ENCODE data around the gene ADD1.
A peak's percentile ranks its signal among the peaks of the same experiment; 100 is the strongest.
"Not testable (repeated sequence)": the region's sequence is repeated elsewhere in the genome, so short reads cannot be mapped to it uniquely, and the experiment has no call there.

Gene ADD1

DNA sequence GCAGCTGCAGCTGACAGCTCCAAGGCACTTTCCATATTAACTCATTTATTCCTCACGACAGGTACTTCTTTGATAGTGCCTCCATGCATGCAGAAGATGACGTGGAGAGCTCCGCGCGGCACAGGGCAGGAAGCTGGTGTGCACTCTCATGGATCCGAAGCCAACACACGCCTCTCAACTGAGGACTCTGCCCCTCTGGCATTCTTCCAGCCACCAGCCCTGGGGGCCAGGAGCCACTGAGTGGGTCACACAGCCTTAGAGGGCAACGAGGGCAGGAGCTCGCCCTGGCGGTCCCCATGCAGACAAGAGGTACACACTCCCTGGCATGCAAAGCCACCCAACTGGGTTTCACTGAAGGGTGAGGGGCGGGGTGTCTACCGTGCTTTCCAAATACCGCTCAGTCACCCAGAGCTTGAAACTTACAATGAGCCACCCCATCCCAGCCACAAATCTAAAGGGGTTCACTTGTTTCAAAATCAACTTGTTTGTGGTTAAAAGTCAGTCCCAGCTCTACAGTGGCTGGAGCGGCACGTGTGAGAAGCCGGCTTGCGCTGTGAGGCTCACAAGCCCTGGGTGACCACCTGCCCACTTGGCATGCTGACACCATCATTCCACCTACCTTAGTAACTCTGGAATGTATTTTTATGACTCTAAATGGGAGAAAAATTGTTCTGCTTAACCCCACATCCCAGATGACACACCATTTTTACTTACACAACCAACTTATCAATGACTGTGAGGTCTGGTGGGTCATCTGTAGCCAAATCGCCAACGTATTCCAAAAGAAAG lies 103.4 kb downstream of the ADD1 start:
- ATAC-seq (no peak), DNase-seq (no peak)
- Mint-ChIP-seq H3K4me1 (peaks cover 23% of the 10 kb centered on the region), H3K27ac (no peak overlapping the region), H3K9me3 (no peaks in the 10 kb centered on the region), H3K4me3 (no peak overlapping the region), H3K27me3 (no peaks in the 10 kb centered on the region)

DNA sequence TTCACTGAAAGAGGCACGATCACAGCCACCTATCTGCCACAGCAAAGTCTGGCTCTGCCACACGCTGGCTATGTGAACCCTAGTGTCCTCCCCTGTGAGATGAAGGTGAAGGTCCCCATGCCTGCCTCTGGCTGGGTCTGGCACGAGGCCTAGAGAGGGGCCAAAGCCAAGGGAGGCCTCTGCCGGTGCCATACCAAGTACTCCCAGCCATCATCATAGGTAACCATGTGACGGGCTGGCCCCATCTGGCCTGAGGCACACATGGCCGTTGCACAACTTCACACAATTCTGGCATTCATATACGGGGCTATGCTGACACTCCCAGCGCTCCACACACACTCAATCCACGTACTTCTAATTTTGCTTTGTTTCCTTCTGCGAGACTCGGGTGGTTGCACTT lies 104.3 kb downstream of the ADD1 start:
- no peak for DNase-seq
- no peak overlapping the region for H3K27ac Mint-ChIP-seq
- H3K4me3 Mint-ChIP-seq, result no peak overlapping the region
- no peaks in the 10 kb centered on the region for H3K27me3 Mint-ChIP-seq
- ATAC-seq, result no peak
- H3K4me1 Mint-ChIP-seq, result peaks cover 16% of the 10 kb centered on the region
- no peaks in the 10 kb centered on the region for H3K9me3 Mint-ChIP-seq

DNA sequence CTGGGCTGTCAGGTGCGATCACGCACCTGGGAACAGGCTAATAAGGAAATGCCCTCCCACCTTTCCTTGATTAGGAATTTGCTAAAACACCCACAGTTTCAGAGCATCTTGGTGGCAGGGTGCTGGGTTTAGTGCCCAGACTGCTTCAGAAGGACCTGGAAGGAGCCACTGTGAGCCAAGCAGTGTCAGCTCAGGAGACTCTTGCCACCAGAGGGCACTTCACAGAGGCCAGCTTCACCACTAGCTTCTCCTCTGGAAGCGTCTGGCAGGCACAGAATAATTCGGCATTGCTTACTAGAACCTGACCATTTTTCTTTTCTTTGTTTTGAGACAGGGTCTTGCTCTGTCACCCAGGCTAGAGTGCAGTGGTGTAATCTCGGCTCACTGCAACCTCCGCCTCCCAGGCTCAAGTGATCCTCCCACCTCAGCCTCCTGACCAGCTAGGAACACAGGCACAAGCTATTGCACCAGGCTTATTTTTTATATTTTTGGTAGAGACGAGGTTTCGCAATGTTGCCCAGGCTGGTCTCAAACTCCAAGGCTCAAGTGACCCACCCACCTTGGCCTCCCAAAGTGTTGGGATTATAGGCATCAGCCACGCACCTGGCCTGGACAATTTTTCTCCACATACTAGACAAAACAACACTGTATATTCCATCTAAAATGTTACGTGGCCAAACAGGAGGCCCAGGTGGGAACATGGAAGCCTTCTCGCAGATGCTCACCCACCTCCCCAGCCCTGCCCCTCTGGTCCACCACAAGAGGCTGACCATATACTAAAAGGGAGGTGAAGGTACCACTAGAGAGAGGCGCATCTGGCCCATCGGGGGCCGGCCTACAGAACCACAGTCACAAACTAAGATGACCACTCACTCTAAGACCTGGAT lies 105.5 kb downstream of the ADD1 start:
- peak overlapping the region in 1 of 2 donors; percentile 66 for H3K27ac Mint-ChIP-seq
- peaks cover 13% of the 10 kb centered on the region for H3K4me1 Mint-ChIP-seq
- ATAC-seq (peak; percentile 69), DNase-seq (no peak)
- no peak overlapping the region for H3K4me3 Mint-ChIP-seq
- no peaks in the 10 kb centered on the region for H3K9me3 Mint-ChIP-seq
- H3K27me3 Mint-ChIP-seq, result no peaks in the 10 kb centered on the region

DNA sequence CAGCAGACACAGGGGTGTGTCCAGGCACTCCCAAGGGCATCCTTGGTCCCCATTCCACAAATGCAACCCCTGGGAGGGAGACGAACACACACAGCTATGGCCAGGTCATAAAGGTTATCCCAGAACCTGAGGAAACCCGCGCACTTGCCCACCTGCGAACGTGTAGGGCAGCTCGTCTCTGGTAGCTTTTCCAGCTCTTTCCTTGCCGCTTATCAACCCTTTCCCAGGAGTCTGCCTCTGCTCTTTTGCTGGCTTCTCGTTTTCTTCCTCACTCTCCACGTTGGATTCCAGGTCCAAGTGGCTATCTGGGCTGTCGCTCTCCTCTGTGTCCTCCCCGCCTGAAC lies 106.1 kb downstream of the ADD1 start:
- DNase-seq (no peak), ATAC-seq (no peak)
- H3K27ac Mint-ChIP-seq, result peak overlapping the region; percentile 44 to 66

DNA sequence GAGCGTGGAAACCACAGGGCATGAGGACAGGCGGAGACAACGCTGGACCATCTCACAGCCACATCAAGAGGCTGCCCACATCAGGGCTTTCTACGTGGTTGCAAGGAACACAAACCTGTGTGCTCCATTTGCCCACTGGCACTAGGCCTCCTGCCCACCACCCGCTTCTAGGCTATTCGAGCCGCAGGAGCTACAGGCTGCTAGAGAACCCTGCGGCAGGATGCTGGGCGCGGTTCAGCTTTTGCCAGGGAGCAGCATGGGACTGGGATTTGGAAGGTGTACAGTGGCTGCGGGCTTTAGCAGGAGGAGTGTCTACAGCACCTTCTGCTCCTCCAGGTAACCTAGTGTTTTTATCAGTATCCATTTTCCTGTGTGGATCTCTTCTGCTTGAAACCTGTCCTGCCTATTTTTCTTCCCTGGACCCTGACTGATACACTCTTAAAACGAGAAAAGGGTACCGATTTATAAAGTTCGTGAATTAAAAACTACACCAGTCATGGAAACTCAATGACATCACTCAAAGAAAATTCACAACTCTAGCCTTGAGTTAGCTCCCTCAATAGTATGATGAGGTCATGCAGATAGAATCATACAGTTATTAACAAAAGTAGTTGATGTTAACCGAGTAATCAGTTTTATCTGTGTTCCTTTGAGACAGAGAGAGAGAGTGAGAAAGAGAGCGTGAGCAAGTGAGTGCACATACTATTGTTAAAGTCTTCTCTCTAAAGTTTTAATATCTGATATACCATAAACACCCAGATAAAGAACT lies 106.8 kb downstream of the ADD1 start:
- ATAC-seq (no peak), DNase-seq (no peak)
- Mint-ChIP-seq H3K27ac (peak overlapping the region in 1 of 2 donors; percentile 44), H3K27me3 (no peaks in the 10 kb centered on the region), H3K9me3 (no peaks in the 10 kb centered on the region), H3K4me3 (peak overlapping the region in 1 of 2 donors; percentile 41), H3K4me1 (peaks cover 21% of the 10 kb centered on the region)

More for the DNA sequence above, 106.1 kb downstream of the ADD1 start:
- Mint-ChIP-seq H3K4me1 (peaks cover 15% of the 10 kb centered on the region), H3K4me3 (no peak overlapping the region), H3K9me3 (no peaks in the 10 kb centered on the region), H3K27me3 (no peaks in the 10 kb centered on the region)

DNA sequence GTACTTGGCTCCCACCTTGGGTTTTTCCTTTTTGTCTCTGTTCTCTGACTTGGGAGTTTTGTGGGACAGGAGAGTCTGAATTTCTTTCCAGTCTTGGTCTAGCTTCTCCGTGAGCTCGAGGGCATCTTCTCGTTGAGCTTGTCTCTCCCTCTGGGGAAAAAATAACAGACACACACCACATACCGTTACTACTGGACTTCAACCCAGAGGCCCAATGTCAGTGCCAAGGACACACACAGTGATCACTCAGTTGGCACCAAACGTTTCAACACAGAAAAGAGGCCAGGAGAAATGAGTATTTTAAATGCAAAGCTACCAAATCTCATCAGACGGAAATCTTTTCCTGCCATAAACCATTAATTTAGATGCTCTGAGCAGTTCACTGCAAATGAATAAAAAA lies 109.9 kb downstream of the ADD1 start:
- no peak for DNase-seq
- no peaks in the 10 kb centered on the region for H3K27me3 Mint-ChIP-seq
- H3K27ac Mint-ChIP-seq, result peak overlapping the region; percentile 15 to 65
- ATAC-seq, result no peak
- H3K4me3 Mint-ChIP-seq, result peak overlapping the region in 1 of 2 donors; percentile 10
- no peaks in the 10 kb centered on the region for H3K9me3 Mint-ChIP-seq
- peaks cover 47% of the 10 kb centered on the region for H3K4me1 Mint-ChIP-seq

DNA sequence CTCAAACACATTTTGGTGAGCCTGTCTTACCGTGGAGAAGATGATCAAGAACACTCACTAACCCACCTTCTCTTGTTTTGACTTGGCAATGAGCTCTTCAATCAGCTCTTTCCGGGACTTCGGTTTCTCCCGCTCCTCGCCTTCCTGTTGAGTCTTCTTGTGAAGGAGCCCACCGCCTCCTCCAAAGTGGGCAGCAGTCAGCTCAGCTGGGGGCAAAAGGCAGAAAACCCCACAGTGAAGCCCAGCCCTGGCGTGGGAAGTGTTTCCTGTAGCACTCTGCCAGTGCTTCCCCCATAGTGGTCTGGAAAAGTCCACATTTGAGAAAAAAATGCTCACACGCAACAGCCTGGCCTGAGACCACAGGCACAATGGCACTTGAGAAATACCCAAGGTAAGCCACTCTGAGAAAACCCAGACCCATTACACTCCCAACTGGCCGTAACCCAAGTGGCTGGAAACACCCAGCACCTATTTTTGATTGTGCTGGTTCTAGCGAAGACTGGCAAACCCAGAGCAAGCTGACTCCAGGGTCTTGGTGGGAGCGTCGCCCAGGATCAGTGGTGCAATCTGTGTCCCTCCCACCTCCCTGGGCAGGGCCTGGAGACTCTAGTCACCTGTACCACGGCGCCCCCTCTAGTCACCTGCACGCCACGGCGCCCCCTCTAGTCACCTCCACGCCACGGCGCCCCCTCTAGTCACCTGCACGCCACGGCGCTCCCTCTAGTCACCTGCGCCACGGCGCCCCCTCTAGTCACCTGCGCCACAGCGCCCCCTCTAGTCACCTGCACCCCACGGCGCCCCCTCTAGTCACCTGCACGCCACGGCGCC lies 110.9 kb downstream of the ADD1 start:
- H3K4me3 Mint-ChIP-seq, result peak overlapping the region; percentile 3 to 57
- peak overlapping the region; percentile 94 to 97 for H3K27ac Mint-ChIP-seq
- H3K4me1 Mint-ChIP-seq, result peaks cover 58% of the 10 kb centered on the region
- H3K9me3 Mint-ChIP-seq, result no peaks in the 10 kb centered on the region
- H3K27me3 Mint-ChIP-seq, result no peaks in the 10 kb centered on the region
- peak; percentile 93 for ATAC-seq
- DNase-seq, result peak; percentile 61 to 91

DNA sequence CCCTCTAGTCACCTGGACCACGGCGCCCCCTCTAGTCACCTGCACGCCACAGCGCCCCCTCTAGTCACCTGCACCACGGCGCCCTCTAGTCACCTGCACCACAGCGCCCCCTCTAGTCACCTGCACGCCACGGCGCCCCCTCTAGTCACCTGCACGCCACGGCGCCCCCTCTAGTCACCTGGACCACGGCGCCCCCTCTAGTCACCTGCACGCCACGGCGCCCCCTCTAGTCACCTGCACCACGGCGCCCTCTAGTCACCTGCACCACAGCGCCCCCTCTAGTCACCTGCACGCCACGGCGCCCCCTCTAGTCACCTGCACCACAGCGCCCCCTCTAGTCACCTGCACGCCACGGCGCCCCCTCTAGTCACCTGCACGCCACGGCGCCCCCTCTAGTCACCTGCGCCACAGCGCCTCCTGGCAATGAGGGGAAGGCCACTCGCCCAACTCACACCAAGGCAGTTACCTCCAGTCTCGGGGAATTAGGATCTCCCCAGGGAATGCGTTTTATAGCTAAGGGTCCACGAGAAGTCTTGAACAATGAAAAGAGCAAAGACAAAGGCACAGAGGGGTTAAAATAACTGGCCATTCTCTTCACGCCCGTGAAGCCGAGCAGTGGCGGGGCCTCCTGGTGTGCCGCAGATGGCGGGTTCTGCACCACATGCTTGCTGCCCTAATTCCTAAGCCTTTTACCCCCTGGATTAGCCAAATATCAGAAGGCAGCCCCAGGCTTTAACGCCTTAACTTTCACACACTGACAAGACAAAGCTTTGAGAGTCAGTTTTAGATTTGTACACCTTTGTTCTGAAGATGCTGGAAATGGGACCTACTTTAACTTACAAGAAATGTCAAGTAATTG lies 111.8 kb downstream of the ADD1 start:
- not testable (repeated sequence) for H3K9me3 Mint-ChIP-seq, H3K27me3 Mint-ChIP-seq, ATAC-seq, DNase-seq
- H3K4me3 Mint-ChIP-seq, result peak overlapping the region; percentile 31 to 65
- peaks cover 66% of the 10 kb centered on the region for H3K4me1 Mint-ChIP-seq
- H3K27ac Mint-ChIP-seq, result peak overlapping the region in 1 of 2 donors; percentile 72

DNA sequence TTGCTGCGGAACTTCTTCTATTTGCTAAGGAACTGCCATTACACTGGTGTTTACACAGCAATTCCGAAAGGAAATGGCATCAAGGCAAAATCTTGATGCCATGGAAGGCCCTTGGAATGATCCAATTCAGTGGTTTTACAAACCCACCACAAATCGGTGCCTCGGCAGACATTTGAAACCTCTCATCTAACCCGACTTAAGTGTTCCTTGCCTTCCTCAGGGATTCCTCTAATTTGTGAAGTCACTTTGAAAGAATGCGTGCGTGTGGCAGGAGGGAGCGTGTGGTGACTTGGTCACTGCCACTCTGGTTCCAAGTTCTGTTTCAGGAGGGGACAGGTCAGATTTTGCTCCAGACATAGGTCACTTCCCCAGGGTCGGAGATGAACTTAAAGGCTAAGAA lies 114.8 kb downstream of the ADD1 start:
- DNase-seq (no peak), ATAC-seq (no peak)
- H3K9me3 Mint-ChIP-seq, result no peaks in the 10 kb centered on the region
- H3K27ac Mint-ChIP-seq, result peak overlapping the region; percentile 42 to 75
- H3K4me3 Mint-ChIP-seq, result no peak overlapping the region
- H3K27me3 Mint-ChIP-seq, result no peaks in the 10 kb centered on the region
- H3K4me1 Mint-ChIP-seq, result peaks cover 74% of the 10 kb centered on the region

DNA sequence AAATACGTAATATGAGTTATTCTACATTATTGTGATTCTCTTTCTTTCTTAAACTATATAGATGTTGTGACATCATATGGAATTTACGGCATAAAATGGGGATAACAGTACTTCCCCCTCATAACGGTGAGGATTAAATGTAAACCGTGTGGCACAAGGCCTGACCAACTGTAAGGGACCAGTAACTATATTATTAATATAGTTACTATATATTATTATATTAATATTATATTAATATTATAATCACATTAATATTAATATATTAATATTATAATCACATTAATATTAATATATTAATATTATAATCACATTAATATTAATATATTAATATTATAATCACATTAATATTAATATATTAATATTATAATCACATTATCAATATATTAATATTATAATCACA lies 116.8 kb downstream of the ADD1 start:
- H3K27ac Mint-ChIP-seq, result peak overlapping the region in 1 of 2 donors; percentile 63
- H3K4me3 Mint-ChIP-seq, result peak overlapping the region; percentile 21 to 62
- peaks cover 73% of the 10 kb centered on the region for H3K4me1 Mint-ChIP-seq
- ATAC-seq, H3K9me3 Mint-ChIP-seq, DNase-seq, H3K27me3 Mint-ChIP-seq: not testable (repeated sequence)

DNA sequence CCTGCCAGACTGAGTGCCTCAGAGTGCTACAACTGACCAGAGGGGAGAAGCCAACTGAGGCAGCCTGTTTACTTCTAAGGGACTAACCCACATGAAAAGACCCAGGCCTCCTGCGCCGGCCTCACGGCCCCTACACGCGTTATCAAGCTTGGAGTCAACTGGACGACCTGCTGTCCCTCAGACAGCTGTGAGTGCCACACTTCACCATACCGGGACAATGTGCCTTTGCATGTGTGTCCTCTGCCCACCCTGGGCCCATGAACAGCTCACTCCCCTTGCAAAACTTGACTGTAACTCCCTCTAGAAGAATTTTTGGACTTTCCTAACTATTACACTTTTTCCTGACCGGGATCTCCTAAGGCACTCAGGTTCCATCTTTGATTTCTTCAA lies 117.8 kb downstream of the ADD1 start:
- DNase-seq, result peak in 1 of 2 donors; percentile 55
- ATAC-seq, result peak; percentile 22
- H3K4me3 Mint-ChIP-seq, result peak overlapping the region; percentile 86 to 88
- H3K4me1 Mint-ChIP-seq, result peaks cover 67% of the 10 kb centered on the region
- no peaks in the 10 kb centered on the region for H3K9me3 Mint-ChIP-seq
- H3K27ac Mint-ChIP-seq, result peak overlapping the region in 1 of 2 donors; percentile 81
- H3K27me3 Mint-ChIP-seq, result no peaks in the 10 kb centered on the region

DNA sequence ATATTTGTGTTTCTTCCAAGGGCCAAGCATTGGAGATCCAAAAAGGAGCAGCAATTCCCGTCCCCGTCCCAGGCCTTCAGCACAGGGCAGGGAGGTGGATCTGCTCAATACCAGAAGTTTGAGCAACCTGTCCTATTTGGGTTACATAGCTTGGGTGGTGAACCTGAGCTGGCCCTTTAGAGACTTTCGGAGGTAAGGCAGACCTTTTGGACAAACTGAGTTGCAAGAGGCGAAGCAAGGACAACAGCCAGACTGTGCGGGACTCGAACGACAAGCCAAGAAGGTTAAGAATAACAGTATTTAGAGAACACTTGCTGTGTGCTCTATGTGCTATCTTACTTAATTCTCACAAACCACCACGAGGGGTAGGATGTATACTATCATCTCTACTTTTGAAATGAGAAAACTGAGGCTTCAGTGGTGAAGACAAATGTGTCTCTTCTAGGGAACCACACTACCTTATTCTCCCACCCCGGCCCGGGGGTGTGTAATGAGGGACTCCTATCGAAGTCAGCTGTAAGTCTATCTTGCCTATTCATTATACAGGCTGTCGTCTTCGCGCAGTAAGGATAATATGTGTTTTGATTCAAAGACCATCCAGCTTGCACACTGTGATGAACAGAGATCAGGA lies 118.3 kb downstream of the ADD1 start:
- Mint-ChIP-seq H3K9me3 (no peaks in the 10 kb centered on the region), H3K27ac (peak overlapping the region; percentile 96 to 97), H3K4me1 (peaks cover 63% of the 10 kb centered on the region), H3K27me3 (no peaks in the 10 kb centered on the region), H3K4me3 (peak overlapping the region; percentile 86 to 88)
- DNase-seq, result peak; percentile 58 to 74
- peak; percentile 65 for ATAC-seq

DNA sequence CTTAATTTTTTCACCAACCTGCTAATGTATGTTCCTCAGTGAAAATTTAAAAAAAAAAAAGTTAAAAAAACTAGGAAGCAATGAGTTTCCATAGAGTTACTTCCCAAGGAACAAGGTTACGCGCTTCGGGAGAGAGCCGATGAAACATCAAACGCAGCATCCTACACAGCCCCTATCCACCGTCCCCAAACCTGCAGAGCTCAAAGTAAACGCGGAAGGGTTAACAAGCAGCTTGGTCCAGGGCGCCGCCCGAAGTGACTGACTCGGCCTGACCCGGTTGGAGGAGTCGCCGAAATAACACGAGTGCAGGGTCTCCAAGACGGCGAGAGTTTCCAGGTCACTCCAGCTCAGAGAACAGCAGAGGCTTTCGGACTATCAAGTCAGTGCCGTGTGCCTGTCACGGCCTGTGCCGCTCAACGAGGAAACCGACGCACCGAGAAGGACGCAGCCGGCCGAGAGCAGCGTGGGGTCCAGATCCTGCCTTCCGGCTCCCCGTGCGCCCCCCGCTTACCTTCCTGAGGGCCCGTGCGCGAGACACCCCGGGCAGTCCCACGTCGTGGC lies 119.0 kb downstream of the ADD1 start:
- H3K4me3 Mint-ChIP-seq, result peak overlapping the region; percentile 86 to 88
- H3K9me3 Mint-ChIP-seq, result no peaks in the 10 kb centered on the region
- DNase-seq (peak in 1 of 2 donors; percentile 66), ATAC-seq (peak; percentile 38)
- no peaks in the 10 kb centered on the region for H3K27me3 Mint-ChIP-seq
- peak overlapping the region; percentile 96 to 97 for H3K27ac Mint-ChIP-seq
- peaks cover 57% of the 10 kb centered on the region for H3K4me1 Mint-ChIP-seq

Data from stimulated activated naive CD8-positive, alpha-beta T cell treated with anti-CD3 and anti-CD28 coated beads, Interleukin-15, amount 100 ng/mL, for 72 hours (primary cell).